H1 (cell line): Measurements from ENCODE around the gene DTNB. TPM values are rescaled to one million over a fixed set of nuclear protein-coding genes. Genes with fewer than 3 reads are reported as not detected.

Experiments used
- CTCF ChIA-PET: fragments of 300-600 bp; sonication (Branson Sonifier 250); formaldehyde crosslinking; loops from one replicate; lab custom pipeline; 2021; ENCODE audit not compliant: partially characterized antibody; lab: Charles Lee
- POLR2A ChIA-PET: fragments of 300-600 bp; sonication (Branson Sonifier 250); formaldehyde crosslinking; loops from one replicate; lab custom pipeline; 2021; ENCODE audit warnings: inconsistent platforms; ENCODE audit not compliant: partially characterized antibody; lab: Charles Lee
- DNase-seq, 2 experiments: peaks; one replicate each; pipeline versions ENCODE4 v3.0.0 to v3.0.0-alpha.2; 2010 to 2022; ENCODE audit warnings: low spot score in 2 of 2, low read depth in 1 of 2, mixed read lengths in 1 of 2
- FAIRE-seq: peaks from 2 replicates; lab custom pipeline; 2011; peaks lifted over from hg19 to GRCh38; lab: Jason Lieb, UNC
- H2AFZ ChIP-seq: 2 replicates; pipeline ENCODE4 v1.8.1; 2012; ENCODE audit warnings: low read length, inconsistent platforms
- H2AK5ac ChIP-seq: 2 replicates; pipeline ENCODE4 v1.6.1; 2013; ENCODE audit warnings: low read depth, low read length
- H2BK120ac ChIP-seq: replicated peaks from 2 replicates; pipeline ENCODE3; 2013; ENCODE audit warnings: low read depth, low read length, inconsistent platforms
- H2BK12ac ChIP-seq: 2 replicates; pipeline ENCODE4 v1.6.1; 2013; ENCODE audit warnings: low read depth, low read length
- H2BK15ac ChIP-seq: 2 replicates; pipeline ENCODE4 v1.6.1; 2013; ENCODE audit warnings: low read length
- H2BK20ac ChIP-seq: 2 replicates; pipeline ENCODE4 v1.6.1; 2013; ENCODE audit warnings: low read length
- H2BK5ac ChIP-seq: 2 replicates; pipeline ENCODE4 v1.6.1; 2013; ENCODE audit warnings: low read depth, low read length
- H3K14ac ChIP-seq: 2 replicates; pipeline ENCODE4 v1.6.1; 2013; ENCODE audit warnings: inconsistent platforms; ENCODE audit not compliant: insufficient read length
- H3K18ac ChIP-seq: 2 replicates; pipeline ENCODE4 v1.6.1; 2013; ENCODE audit warnings: low read length; ENCODE audit errors: extremely low read depth
- H3K23ac ChIP-seq: 2 replicates; pipeline ENCODE4 v1.6.1; 2013; ENCODE audit warnings: inconsistent platforms; ENCODE audit not compliant: insufficient read length
- H3K23me2 ChIP-seq: 2 replicates; pipeline ENCODE4 v1.6.1; 2013; ENCODE audit warnings: low read depth, low read length
- H3K27ac ChIP-seq: 2 replicates; pipeline ENCODE4 v1.6.1; 2011; ENCODE audit warnings: low read depth, low read length, inconsistent platforms
- H3K27me3 ChIP-seq, 4 experiments: replicated peaks in 1 of 4; 1 replicate in 1 of 4; 2 replicates in 3 of 4; pipeline versions ENCODE4 v1.6.1 to v1.8.1; 2011 to 2013; ENCODE audit warnings: low read length in 3 of 4, mild to moderate bottlenecking in 3 of 4, inconsistent platforms in 2 of 4, mixed read lengths in 2 of 4, moderate library complexity in 1 of 4; ENCODE audit not compliant: control insufficient read depth in 3 of 4, insufficient read depth in 3 of 4; ENCODE audit errors: extremely low read depth in 1 of 4
- H3K36me3 ChIP-seq, 4 experiments: 2 replicates each; pipeline versions ENCODE4 v1.6.1 to v1.8.1; 2011 to 2013; ENCODE audit warnings: mild to moderate bottlenecking in 4 of 4, low read length in 3 of 4, moderate library complexity in 2 of 4, control low read depth in 1 of 4, inconsistent platforms in 1 of 4; ENCODE audit not compliant: insufficient read depth in 4 of 4, control insufficient read depth in 2 of 4
- H3K4ac ChIP-seq: replicated peaks from 2 replicates; pipeline ENCODE3; 2013; ENCODE audit warnings: low read length, low read depth, mixed read lengths, inconsistent platforms; ENCODE audit not compliant: insufficient read length
- H3K4me1 ChIP-seq, 4 experiments: replicated peaks in 1 of 4; 1 replicate in 1 of 4; 2 replicates in 3 of 4; pipeline versions ENCODE4 v1.6.1 to v1.8.1; 2011 to 2013; ENCODE audit warnings: low read length in 3 of 4, inconsistent platforms in 2 of 4, mixed read lengths in 1 of 4; ENCODE audit not compliant: insufficient read depth in 4 of 4, control insufficient read depth in 3 of 4
- H3K4me2 ChIP-seq, 2 experiments: 2 replicates each; pipeline versions ENCODE4 v1.6.1 to v1.8.1; 2011 to 2013; ENCODE audit warnings: low read depth in 2 of 2, low read length in 2 of 2, control low read depth in 1 of 2, inconsistent platforms in 1 of 2, mild to moderate bottlenecking in 1 of 2; ENCODE audit not compliant: insufficient read depth in 1 of 2
- H3K4me3 ChIP-seq, 4 experiments: fragments of 200-600, 300-600 bp in 1 of 4; sonication (generic), shearing (Covaris generic), sonication (Bioruptor Twin) in 1 of 4; 2 replicates each; pipeline versions ENCODE4 v1.5.1 to v1.8.1; 2011 to 2016; ENCODE audit warnings: low read length in 4 of 4, low read depth in 3 of 4, control low read depth in 2 of 4, inconsistent platforms in 2 of 4, mild to moderate bottlenecking in 2 of 4, mixed read lengths in 1 of 4, moderate library complexity in 1 of 4; ENCODE audit not compliant: insufficient read depth in 2 of 4; ENCODE audit errors: extremely low read depth in 1 of 4
- H3K56ac ChIP-seq: replicated peaks from 2 replicates; pipeline ENCODE3; 2013; ENCODE audit warnings: low read depth, mild to moderate bottlenecking, mixed read lengths, low read length, inconsistent platforms; ENCODE audit not compliant: insufficient read length
- H3K79me1 ChIP-seq: 2 replicates; pipeline ENCODE4 v1.6.1; 2013; ENCODE audit warnings: low read depth, low read length, control low read depth
- H3K79me2 ChIP-seq, 2 experiments: 2 replicates each; pipeline versions ENCODE4 v1.6.1 to v1.8.1; 2012 to 2013; ENCODE audit warnings: low read length in 2 of 2, mild to moderate bottlenecking in 2 of 2, inconsistent platforms in 1 of 2; ENCODE audit not compliant: insufficient read depth in 2 of 2, control insufficient read depth in 1 of 2
- H3K9ac ChIP-seq, 4 experiments: replicated peaks in 1 of 4; 1 replicate in 1 of 4; 2 replicates in 3 of 4; pipeline versions ENCODE4 v1.6.1 to v1.8.1; 2011 to 2013; ENCODE audit warnings: low read depth in 3 of 4, low read length in 3 of 4, control low read depth in 2 of 4, mild to moderate bottlenecking in 2 of 4, moderate library complexity in 2 of 4, inconsistent platforms in 1 of 4; ENCODE audit errors: extremely low read depth in 1 of 4
- H3K9me3 ChIP-seq, 2 experiments: 2 replicates each; pipeline versions ENCODE4 v1.6.1 to v1.8.1; 2012 to 2013; ENCODE audit warnings: mild to moderate bottlenecking in 2 of 2, moderate library complexity in 2 of 2, control low read depth in 1 of 2, inconsistent platforms in 1 of 2, low read depth in 1 of 2, low read length in 1 of 2, mixed read lengths in 1 of 2; ENCODE audit not compliant: insufficient read depth in 2 of 2
- H4K20me1 ChIP-seq, 2 experiments: replicated peaks in 1 of 2; 2 replicates each; pipeline versions ENCODE3 to v1.8.1; 2011 to 2013; ENCODE audit warnings: inconsistent platforms in 2 of 2, low read length in 2 of 2, mild to moderate bottlenecking in 1 of 2; ENCODE audit not compliant: insufficient read depth in 2 of 2, control insufficient read depth in 1 of 2
- H4K5ac ChIP-seq: 2 replicates; pipeline ENCODE4 v1.6.1; 2013; ENCODE audit warnings: low read length, low read depth, mixed read lengths, inconsistent platforms; ENCODE audit not compliant: insufficient read length
- H4K8ac ChIP-seq: 2 replicates; pipeline ENCODE4 v1.8.0; 2013; ENCODE audit warnings: mild to moderate bottlenecking, moderate library complexity, low read length, inconsistent platforms; ENCODE audit not compliant: insufficient read depth; ENCODE audit errors: extremely low read depth
- H4K91ac ChIP-seq: replicated peaks from 2 replicates; pipeline ENCODE3; 2013; ENCODE audit warnings: low read length, mixed read lengths, inconsistent platforms; ENCODE audit not compliant: insufficient read length
- ASH2L ChIP-seq: fragments of 200-600, 300-600 bp; sonication (generic); IDR thresholded peaks from one replicate; pipeline ENCODE4 v1.7.1; 2017; ENCODE audit warnings: low read length
- BRCA1 ChIP-seq: IDR thresholded peaks from 2 replicates; pipeline ENCODE4 v1.6.1; 2012; ENCODE audit warnings: low read depth, low read length, improper control_type of control experiment
- CEBPB ChIP-seq: IDR thresholded peaks from 2 replicates; pipeline ENCODE4 v1.6.1; 2012; ENCODE audit warnings: low read depth, low read length
- CTBP2 ChIP-seq: IDR thresholded peaks from 2 replicates; pipeline ENCODE4 v1.7.0; 2011; ENCODE audit warnings: borderline replicate concordance, mild to moderate bottlenecking, moderate library complexity, mixed read lengths, low read length; ENCODE audit not compliant: insufficient read depth, insufficient read length
- E2F6 ChIP-seq: IDR thresholded peaks from 2 replicates; pipeline ENCODE4 v1.6.1; 2012; ENCODE audit warnings: inconsistent platforms
- EGR1 ChIP-seq: IDR thresholded peaks from 2 replicates; pipeline ENCODE4 v1.6.1; 2011; ENCODE audit warnings: low read depth, low read length, borderline replicate concordance
- EZH2 ChIP-seq: fragments of 200-600 bp; sonication (generic); IDR thresholded peaks from 2 replicates; pipeline ENCODE4 v1.7.1; 2012; ENCODE audit warnings: low read depth, mild to moderate bottlenecking, moderate library complexity, low read length, inconsistent platforms; ENCODE audit not compliant: severe bottlenecking
- FOSL1 ChIP-seq: IDR thresholded peaks from 2 replicates; pipeline ENCODE4 v1.6.1; 2011; ENCODE audit warnings: mild to moderate bottlenecking, low read depth, low read length, moderate library complexity; ENCODE audit not compliant: insufficient read depth
- GABPA ChIP-seq: IDR thresholded peaks from 2 replicates; pipeline ENCODE4 v1.6.1; 2011; ENCODE audit warnings: mild to moderate bottlenecking, low read length, moderate library complexity, borderline replicate concordance; ENCODE audit not compliant: insufficient read depth
- KDM4A ChIP-seq: IDR thresholded peaks from one replicate; pipeline ENCODE4 v1.7.1; 2012; ENCODE audit warnings: low read depth, mild to moderate bottlenecking, moderate library complexity, low read length, inconsistent platforms; ENCODE audit not compliant: severe bottlenecking
- NANOG ChIP-seq: IDR thresholded peaks from 2 replicates; pipeline ENCODE4 v1.6.1; 2011; ENCODE audit warnings: low read length, low read depth, mild to moderate bottlenecking, inconsistent platforms; ENCODE audit not compliant: insufficient read depth, poor library complexity, severe bottlenecking
- RFX5 ChIP-seq: IDR thresholded peaks from 2 replicates; pipeline ENCODE4 v1.6.1; 2011; ENCODE audit warnings: low read depth, low read length, improper control_type of control experiment, borderline replicate concordance
- SRF ChIP-seq: IDR thresholded peaks from 2 replicates; pipeline ENCODE4 v1.6.1; 2011; ENCODE audit warnings: mild to moderate bottlenecking, low read depth, low read length, moderate library complexity
- WGBS, 2 experiments: shearing (Covaris generic) in 1 of 2; methylation state at CpG; one replicate each; pipeline versions ENCODE4 v1.1.6 to v1.1.7; 2013 to 2015; ENCODE audit warnings: low lambda C conversion rate in 2 of 2, mixed read lengths in 2 of 2, inconsistent platforms in 1 of 2, low coverage in 1 of 2, missing lambda C conversion rate in 1 of 2; ENCODE audit not compliant: insufficient replicate concordance in 2 of 2, insufficient coverage in 1 of 2, insufficient read length in 1 of 2; ENCODE audit errors: extremely low coverage in 1 of 2, missing lambda C conversion rate in 1 of 2; 5-methylcytosine and 5-hydroxymethylcytosine counted together
- polyA plus RNA-seq, 7 experiments: library from polyadenylated mRNA; depleted of rRNA in 3 of 7; stranded (reverse) in 5 of 7; unstranded in 2 of 7; fragments of >200 nt in 5 of 7; fragments of 200-250 nt in 2 of 7; gene quantifications; 1 replicate in 5 of 7; 2 replicates in 1 of 7; 4 replicates in 1 of 7; pipeline versions ENCODE4 v1.2.1 to v1.2.3, GENCODE V29; 2011 to 2013; ENCODE audit warnings: missing spikeins in 2 of 7, mixed read lengths in 2 of 7
- total RNA-seq: library from RNA; stranded (reverse); fragmentation: NEBNext Ultra II Directional; extraction: Animal tissue kit (Norgen Biotek cat#: 25700); gene quantifications from 2 replicates; pipeline ENCODE4 v1.2.1, GENCODE V29; 2021
- TF ChIP-seq, protein P1 (sequence below): IDR thresholded peaks from 2 replicates; pipeline ENCODE4 v1.6.1; 2012; ENCODE audit warnings: inconsistent platforms

DTNB gene
- total and polyA plus RNA-seq, 2 of the 8 experiments (the other 6 are each of a cell fraction or from before 2014, with no cell fraction given): 39.6 to 49.5 TPM

GRCh38 chr2:25722224-25722623, 48.8 kb upstream of the DTNB start:
- no peak overlapping the region for H2BK5ac ChIP-seq
- H2BK15ac ChIP-seq: no peak overlapping the region
- H4K5ac ChIP-seq: no peak overlapping the region
- H2BK20ac ChIP-seq: no peak overlapping the region
- no peak overlapping the region for H3K14ac ChIP-seq
- H3K23ac ChIP-seq: no peak overlapping the region
- no peaks in the 10 kb centered on the region; a peak in 1 of 4 replicates for H3K9me3 ChIP-seq
- no peak overlapping the region for H3K4me2 ChIP-seq
- no peaks in the 10 kb centered on the region for H3K27me3 ChIP-seq
- no peak overlapping the region for H3K56ac ChIP-seq
- ChIA-PET POLR2A (no interaction called here), CTCF (interaction anchor here (0.9 kb wide), 1 partner anchor 24 kb away, joined by 3 read pairs; no protein-coding TSS in a partner anchor)
- no peaks in the 10 kb centered on the region for H3K23me2 ChIP-seq
- H4K8ac ChIP-seq: no peak overlapping the region
- H3K9ac ChIP-seq: no peak overlapping the region
- DNase-seq: no peak
- H3K4me3 ChIP-seq: no peak overlapping the region
- no peak overlapping the region for H3K27ac ChIP-seq
- no peak overlapping the region for H4K91ac ChIP-seq
- H3K4me1 ChIP-seq: no peaks in the 10 kb centered on the region
- no peak for FAIRE-seq
- no peaks in the 10 kb centered on the region for H3K79me2 ChIP-seq
- H2BK120ac ChIP-seq: no peak overlapping the region
- H4K20me1 ChIP-seq: no peaks in the 10 kb centered on the region
- H3K4ac ChIP-seq: no peak overlapping the region
- no peaks in the 10 kb centered on the region for H3K79me1 ChIP-seq
- no peak overlapping the region for H3K18ac ChIP-seq
- H2AFZ ChIP-seq: no peak overlapping the region
- WGBS, 2 experiments: 98% methylated on average over 3 of the region's 3 CpGs; no CpG with 5 or more reads in 1 of the 2 experiments
- no peak overlapping the region for H2BK12ac ChIP-seq
- H3K36me3 ChIP-seq: no peaks in the 10 kb centered on the region
- H2AK5ac ChIP-seq: no peak overlapping the region
- TF ChIP-seq FOSL1 (no peak), SRF (no peak), E2F6 (no peak), ASH2L (no peak), CEBPB (no peak), GABPA (no peak), NANOG (no peak), BRCA1 (no peak), RFX5 (no peak), EGR1 (no peak), EZH2 (no peak), CTBP2 (no peak), KDM4A (no peak)
- TF ChIP-seq, protein P1, sequence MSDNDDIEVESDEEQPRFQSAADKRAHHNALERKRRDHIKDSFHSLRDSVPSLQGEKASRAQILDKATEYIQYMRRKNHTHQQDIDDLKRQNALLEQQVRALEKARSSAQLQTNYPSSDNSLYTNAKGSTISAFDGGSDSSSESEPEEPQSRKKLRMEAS: no peak
